Activated T-cell treated with anti-CD3 and anti-CD28 coated beads for 4 hours (primary cell): ENCODE results near the gene ZNF3.
A peak's percentile ranks its signal among the peaks of the same experiment; 100 is the strongest.

Source experiments
- DNase-seq: peaks from one replicate; pipeline ENCODE4 v3.0.0-alpha.2; 2020

The ZNF3 gene

GRCh38 chr7:100107890-100108289 is 26.4 kb upstream of the ZNF3 start:
- no peak for DNase-seq

- DNase-seq: no peak
These were observed 25.7 kb upstream of the ZNF3 start for GRCh38 chr7:100107125-100107737.

DNA sequence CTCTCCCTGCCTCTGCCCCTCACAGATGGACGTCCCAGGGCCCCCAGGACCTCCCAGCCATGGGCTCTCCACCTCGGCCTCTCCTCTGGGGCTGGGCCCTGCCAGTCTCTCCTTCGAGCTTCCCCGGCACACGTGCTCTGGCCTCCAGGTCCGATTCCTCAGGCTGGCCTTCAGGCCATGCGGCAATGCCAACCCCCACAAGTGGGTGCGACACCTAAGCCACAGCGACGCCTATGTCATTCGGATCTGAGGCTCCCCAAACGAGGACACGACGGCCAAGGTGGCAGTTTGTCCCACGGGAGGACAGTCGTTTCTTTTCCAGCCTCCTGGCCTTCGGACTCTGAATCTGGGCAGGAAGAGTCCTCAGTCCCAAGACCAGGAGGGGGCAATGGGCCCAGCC is 25.1 kb upstream of the ZNF3 start:
- no peak for DNase-seq

DNA sequence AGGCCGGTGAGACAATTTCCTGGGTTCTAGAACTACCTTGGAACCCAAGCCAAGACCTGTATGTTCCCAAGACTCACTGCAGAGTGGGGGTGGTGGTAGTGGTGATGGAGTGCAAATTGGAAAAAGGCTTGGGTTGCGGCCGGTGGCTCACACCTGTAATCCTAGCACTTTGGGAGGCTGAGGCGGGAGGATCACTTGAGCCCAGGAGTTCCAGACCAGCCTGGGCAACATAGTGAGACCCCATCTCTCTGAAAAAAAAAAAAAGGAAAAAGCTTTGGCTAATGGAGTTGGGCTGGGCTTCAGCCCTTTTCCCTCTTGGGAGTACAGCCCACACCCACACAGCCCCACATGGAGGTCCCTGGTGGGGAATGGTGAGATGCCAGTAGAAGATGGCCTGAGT is 24.0 kb upstream of the ZNF3 start:
- no peak for DNase-seq

DNA sequence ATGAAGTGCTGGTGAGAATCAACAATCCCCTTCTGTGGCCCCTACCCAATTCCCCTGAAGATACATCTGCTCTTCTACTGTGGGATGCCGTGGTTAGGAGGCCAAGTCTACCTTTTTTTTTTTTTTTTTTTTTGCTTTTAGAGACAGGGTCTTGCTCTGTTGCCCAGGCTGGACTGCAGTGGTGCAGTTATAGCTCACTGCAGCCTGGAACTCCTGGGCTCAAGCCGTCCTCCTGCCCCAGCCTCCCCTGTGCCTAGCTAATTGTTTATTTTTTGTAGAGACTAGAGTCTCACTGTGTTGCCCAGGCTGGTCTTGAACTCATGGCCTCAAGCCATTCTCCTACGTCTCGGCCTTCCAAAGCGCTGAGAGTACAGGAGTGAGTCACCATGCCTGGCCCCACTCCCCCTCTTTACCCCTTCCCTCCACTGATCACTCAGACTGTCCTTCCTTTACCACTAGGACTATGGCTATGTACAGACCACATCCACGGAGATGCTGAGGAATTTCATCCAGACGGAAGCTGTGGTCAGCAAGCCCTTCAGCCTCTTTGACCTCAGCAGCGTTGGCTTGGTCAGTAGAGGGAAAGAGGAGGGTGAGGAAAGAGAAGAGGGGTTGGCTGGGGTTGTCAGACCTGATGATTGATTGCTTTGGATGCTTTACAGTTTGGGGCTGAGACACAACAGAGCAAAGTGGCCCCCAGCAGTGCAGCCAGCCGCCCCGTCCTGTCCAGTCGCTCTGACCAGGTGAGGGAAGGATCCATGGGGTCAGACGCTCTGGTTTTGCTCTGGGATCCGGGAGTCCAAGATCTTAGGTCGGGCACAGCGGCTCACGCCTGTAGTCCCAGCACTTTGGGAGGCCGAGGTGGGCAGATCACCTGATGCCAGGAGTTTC is 21.7 kb upstream of the ZNF3 start:
- no peak for DNase-seq

GRCh38 chr7:100101016-100101862 is 19.7 kb upstream of the ZNF3 start, which contains the start of the genes AP4M1 and MCM7:
TSS of gene AP4M1 (plus strand) at chr7:100101643. CDS start at chr7:100101715, 72 bp downstream.
TSS of gene MCM7 (minus strand) at chr7:100101397. CDS start at chr7:100101294, 103 bp downstream.
- DNase-seq: peak; percentile 92

- DNase-seq: peak; percentile 79
These were observed 19.0 kb upstream of the ZNF3 start for GRCh38 chr7:100100420-100101015.

GRCh38 chr7:100099452-100099851 is 17.9 kb upstream of the ZNF3 start:
- DNase-seq: no peak

DNA sequence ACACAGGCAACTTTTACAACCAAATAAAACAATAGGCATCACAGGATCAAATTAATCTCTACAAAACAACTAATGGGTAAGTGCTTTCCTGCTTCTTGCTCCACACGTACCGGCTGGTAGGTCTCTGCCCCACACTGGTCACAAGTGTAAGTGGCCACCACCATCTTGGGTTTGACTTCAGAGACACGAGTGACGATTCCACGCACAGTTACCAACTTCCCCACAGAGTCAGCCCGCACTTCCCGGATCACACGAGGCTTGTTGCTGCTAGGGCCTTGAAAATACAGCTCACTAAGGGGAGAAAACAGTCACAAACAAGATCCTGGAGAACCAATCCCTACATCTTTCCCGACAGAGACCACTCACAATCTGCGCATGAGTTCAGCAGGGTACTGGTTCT is 17.4 kb upstream of the ZNF3 start:
- no peak for DNase-seq

- no peak for DNase-seq
These were observed 14.2 kb upstream of the ZNF3 start for GRCh38 chr7:100095704-100096103.

DNA sequence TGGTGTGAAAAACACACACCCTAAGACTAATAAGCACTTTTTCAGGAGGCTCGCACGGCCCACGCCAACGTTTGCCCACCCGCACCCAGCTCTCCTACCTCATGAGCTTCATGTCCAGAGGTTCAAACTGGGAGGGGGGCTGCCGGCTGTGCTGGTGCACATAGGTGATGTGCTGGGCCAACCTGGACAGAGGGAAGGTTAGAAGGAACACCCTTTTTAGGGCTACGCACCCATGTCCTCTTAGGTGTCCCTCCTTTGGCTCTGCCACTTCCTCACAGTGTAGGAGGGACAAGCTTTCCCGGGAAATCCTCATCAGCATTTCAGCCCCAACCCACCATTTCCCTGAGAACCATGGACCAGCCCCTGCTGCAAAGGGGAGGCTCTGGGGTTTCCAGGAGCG is 13.8 kb upstream of the ZNF3 start:
- DNase-seq: no peak

- DNase-seq: no peak
These were observed 12.5 kb upstream of the ZNF3 start for GRCh38 chr7:100093925-100094486.

DNA sequence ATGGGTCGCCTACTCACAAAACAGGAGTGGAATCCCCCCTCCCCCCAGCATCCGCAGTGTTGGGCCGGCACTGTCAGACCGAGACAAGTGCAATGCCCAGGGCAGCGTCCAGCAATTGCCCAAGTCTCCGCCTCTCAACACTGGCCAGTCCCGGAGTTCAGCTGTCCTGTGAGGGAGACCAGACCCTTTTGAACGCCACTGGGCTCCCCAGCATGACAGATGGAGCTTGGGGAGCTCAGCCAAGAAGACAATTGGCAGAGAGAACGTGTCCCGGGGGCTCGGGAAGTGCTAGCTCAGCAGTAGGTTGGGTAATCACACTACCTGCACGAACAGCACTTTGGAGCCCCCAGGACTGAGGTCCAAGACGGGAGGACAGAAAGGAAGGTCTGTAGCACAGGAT is 12.0 kb upstream of the ZNF3 start:
- no peak for DNase-seq

DNA sequence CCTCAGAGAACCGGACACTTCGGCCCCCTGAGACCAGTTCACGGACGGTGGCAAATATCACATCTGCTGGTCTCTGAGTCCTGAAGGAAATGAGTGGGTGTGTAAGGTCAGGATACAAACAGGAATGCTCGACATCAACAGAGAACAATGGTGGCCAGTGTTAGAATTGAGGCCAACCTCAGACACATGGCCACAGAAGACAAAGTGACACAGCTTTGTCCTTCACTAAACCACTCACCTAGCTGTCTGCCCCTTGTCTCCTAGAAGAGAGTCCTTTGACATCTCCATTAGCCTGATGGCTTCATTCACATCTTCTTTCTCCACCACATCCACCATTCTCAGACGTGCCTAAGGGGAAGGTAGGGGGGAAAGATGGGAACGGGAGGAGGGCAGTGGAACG is 11.5 kb upstream of the ZNF3 start:
- no peak for DNase-seq

GRCh38 chr7:100091411-100092181 is 10.1 kb upstream of the ZNF3 start:
- no peak for DNase-seq

GRCh38 chr7:100090527-100091410 is 9.2 kb upstream of the ZNF3 start:
- no peak for DNase-seq

DNA sequence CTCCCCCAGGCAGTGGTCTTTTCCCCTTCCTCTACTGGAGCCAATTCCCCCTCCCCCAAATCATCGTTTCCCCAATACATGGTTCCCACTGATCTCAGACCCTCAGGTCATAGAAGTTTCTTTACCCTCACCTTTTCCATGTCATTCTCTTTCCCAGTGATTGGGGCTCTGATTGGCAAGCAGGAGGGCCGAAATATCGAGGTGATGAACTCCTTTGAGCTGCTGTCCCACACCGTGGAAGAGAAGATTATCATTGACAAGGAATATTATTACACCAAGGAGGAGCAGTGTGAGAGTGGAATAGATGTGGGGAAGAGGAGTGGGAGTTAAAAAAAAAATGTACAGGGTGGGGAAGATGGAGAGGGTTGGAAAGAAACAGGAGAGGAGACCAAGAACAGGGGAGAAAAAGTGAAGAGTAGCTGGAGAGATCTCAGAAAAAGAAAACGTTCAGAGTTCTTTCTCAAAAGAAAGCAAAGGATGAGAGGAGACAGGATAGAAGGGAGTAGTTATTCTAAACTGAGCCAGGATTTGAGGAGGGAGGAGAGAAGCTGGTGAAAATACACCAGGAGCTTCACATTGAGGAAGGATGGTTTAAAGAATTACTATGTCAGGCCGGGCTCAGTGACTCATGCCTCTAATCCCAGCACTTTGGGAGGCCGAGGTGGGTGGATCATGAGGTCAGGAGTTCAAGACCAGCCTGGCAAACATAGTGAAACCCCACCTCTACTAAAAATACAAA is 8.1 kb upstream of the ZNF3 start:
- DNase-seq: no peak

DNA sequence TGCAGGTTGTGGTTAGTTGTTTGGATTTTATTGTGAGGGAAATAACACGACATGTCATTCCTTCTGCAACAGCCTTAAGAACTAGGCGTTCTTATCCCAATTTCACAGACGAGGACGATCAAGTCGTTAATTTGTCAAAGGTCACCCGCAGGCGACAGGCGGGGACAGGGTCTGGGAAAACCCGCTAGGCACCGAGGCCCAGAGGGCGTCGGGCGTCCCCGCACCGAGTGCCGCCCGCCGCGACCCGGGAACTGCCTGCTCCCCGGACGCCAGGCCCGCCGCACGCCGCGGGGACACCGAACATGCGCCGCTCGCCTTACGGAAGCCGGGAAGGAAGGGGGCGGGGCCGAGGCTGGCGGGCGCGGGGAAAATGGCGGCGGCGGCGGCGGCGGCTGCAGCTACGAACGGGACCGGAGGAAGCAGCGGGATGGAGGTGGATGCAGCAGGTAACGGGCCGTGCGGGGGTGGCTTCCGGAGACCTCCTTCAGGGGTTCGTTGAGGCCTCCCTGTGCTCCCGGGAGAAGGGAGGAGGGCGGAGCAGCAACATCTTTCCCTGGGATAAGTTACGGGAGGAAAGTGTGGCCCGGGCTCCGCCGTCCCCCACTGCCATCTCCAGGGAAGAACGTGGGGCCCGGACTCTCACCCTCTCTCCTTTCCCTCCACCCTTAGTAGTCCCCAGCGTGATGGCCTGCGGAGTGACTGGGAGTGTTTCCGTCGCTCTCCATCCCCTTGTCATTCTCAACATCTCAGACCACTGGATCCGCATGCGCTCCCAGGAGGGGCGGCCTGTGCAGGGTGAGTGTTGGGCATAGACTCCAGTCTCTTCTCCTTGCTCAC is 7.3 kb upstream of the ZNF3 start, which contains the start of gene COPS6:
COPS6 (plus strand) TSS at position 349 of the 837 bp plus-strand sequence; CDS start at position 371, 22 bp downstream.
- peak; percentile 84 for DNase-seq

GRCh38 chr7:100088095-100088620 is 6.6 kb upstream of the ZNF3 start:
- DNase-seq: no peak
